ENCODE results near the gene SYT1.

SYT1 gene

DNA sequence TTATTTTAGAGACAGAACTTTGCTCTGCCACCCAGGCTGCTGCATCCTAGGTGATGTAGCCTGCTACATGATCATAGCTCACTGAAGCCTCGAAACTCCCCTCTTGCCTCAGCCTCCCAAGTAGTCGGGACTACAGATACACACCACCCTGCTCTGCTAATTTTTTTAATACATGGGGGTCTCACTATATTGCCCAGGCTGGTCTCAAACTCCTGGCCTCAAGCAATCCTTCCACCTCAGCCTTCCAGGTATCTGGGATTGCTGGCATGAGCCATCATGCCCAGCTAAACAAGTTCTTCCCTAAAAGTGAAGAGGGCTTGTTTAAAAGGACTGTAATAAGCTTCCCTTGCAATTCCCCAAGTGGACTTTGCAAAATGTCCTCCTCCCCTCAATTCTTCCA lies 515.8 kb downstream of the SYT1 start:
- no peak overlapping the region for H3K4me3 ChIP-seq (ENCODE audit: low read depth, low read length)
- TF ChIP-seq, protein P1, sequence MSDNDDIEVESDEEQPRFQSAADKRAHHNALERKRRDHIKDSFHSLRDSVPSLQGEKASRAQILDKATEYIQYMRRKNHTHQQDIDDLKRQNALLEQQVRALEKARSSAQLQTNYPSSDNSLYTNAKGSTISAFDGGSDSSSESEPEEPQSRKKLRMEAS (IDR thresholded peaks at IDR 0.05; ENCODE audit: low read depth, low read length) = no peak
- TF ChIP-seq POLR2A (IDR thresholded peaks at IDR 0.05; ENCODE audit: extremely low read depth, insufficient read length) = no peak
- no peak for TF ChIP-seq MYC (IDR thresholded peaks at IDR 0.05; ENCODE audit: low read depth, low read length)
- no peak for TF ChIP-seq CTCF (IDR thresholded peaks at IDR 0.05; ENCODE audit: low read depth, low read length)
- no peak for DNase-seq (ENCODE audit: low read depth)

DNA sequence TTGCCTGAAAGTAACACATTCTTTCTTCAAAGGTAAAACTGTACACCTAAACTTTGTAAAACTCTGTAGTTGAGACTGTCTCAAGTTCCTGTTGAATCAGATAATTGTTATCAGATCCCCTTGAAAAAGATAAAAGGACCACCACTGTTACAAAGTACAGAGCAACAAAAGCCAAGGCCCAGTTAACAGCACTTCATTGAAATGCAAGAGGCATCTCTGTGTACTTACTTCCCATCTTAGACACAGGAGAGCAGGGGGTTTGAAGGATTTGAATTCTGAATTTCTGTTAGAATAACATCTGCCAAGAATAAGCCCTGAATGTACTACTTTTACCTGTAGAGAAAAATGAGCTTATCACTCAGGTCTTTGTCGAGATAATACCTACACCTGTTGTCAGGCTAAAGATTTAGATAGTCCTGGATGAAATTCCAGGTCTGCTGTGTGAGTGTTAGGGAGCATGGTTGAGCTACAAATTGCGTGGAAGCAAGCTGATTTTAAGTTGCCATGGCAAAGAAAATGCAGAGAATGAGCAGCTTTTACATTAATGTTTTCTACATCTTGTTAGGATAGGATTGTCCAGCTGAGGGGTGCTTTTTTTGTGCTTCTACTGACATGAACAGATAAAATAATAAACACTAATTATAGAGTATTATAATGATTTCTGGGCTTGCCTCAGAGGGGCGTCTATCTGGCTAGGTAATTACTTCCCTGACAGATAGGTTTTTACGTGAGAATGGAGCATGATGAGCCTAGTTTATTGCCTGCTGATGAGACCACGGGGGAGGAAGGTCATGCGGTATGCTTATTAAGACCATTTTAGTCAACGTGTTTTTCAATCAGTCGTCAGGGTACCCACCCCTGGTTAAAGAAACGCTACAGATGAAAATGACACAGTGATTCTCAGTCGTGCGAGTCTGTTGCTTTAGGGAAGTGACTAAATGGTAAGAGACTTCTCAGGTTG lies 517.0 kb downstream of the SYT1 start:
- no peak for DNase-seq (ENCODE audit: low read depth)
- TF ChIP-seq, protein P1 (IDR thresholded peaks at IDR 0.05; ENCODE audit: low read depth, low read length) = no peak
- TF ChIP-seq POLR2A (IDR thresholded peaks at IDR 0.05; ENCODE audit: extremely low read depth, insufficient read length) = no peak
- TF ChIP-seq CTCF (IDR thresholded peaks at IDR 0.05; ENCODE audit: low read depth, low read length) = no peak
- no peak for TF ChIP-seq MYC (IDR thresholded peaks at IDR 0.05; ENCODE audit: low read depth, low read length)
- H3K4me3 ChIP-seq (ENCODE audit: low read depth, low read length) = no peak overlapping the region

- no peak for DNase-seq (ENCODE audit: low read depth)
- TF ChIP-seq, protein P1 (IDR thresholded peaks at IDR 0.05; ENCODE audit: low read depth, low read length) = no peak
- TF ChIP-seq POLR2A (IDR thresholded peaks at IDR 0.05; ENCODE audit: extremely low read depth, insufficient read length) (no peak), CTCF (IDR thresholded peaks at IDR 0.05; ENCODE audit: low read depth, low read length) (no peak), MYC (IDR thresholded peaks at IDR 0.05; ENCODE audit: low read depth, low read length) (no peak)
- H3K4me3 ChIP-seq (ENCODE audit: low read depth, low read length) = no peak overlapping the region
Measured at GRCh38 chr12:79384551-79384950, 520.0 kb downstream of the SYT1 start.

DNA sequence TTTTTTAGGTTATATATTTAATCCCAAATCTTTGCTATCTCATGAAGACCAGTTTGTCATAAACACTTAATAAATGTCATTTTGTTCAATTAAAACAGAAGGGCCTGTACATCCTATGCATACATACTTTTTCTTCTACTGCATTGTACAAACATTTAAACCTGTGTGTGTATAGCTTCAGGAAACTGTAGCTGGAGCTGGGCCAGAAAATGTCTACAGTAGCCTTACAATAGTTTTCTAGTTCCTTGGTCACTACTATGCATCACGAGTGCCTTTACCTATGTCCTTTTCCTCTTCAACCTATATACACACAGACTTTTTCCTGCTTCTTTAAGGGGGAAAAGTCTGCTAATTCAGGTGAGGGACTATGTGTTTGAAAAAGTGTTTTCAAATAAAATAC lies 523.4 kb downstream of the SYT1 start:
- H3K4me3 ChIP-seq (ENCODE audit: low read depth, low read length) = no peak overlapping the region
- DNase-seq (ENCODE audit: low read depth) = no peak
- TF ChIP-seq POLR2A (IDR thresholded peaks at IDR 0.05; ENCODE audit: extremely low read depth, insufficient read length) (no peak), CTCF (IDR thresholded peaks at IDR 0.05; ENCODE audit: low read depth, low read length) (no peak), MYC (IDR thresholded peaks at IDR 0.05; ENCODE audit: low read depth, low read length) (no peak)
- TF ChIP-seq, protein P1 (IDR thresholded peaks at IDR 0.05; ENCODE audit: low read depth, low read length) = no peak

- no peak overlapping the region for H3K4me3 ChIP-seq (ENCODE audit: low read depth, low read length)
- no peak for TF ChIP-seq MYC (IDR thresholded peaks at IDR 0.05; ENCODE audit: low read depth, low read length)
- TF ChIP-seq CTCF (IDR thresholded peaks at IDR 0.05; ENCODE audit: low read depth, low read length) = no peak
- no peak for TF ChIP-seq POLR2A (IDR thresholded peaks at IDR 0.05; ENCODE audit: extremely low read depth, insufficient read length)
- TF ChIP-seq, protein P1 (IDR thresholded peaks at IDR 0.05; ENCODE audit: low read depth, low read length) = no peak
- DNase-seq (ENCODE audit: low read depth) = no peak
Measured at GRCh38 chr12:79393842-79394241, 529.3 kb downstream of the SYT1 start.
